K562 (cell line): ENCODE data around the gene GGTLC3. TPM values are rescaled to one million over a fixed set of nuclear protein-coding genes. Genes with fewer than 3 reads are reported as not detected.
A peak's percentile ranks its signal among the peaks of the same experiment; 100 is the strongest.
"Not testable (repeated sequence)": the region's sequence is repeated elsewhere in the genome, so short reads cannot be mapped to it uniquely, and the experiment has no call there.

Experiments used
- ATAC-seq: fragments of 200-7000 bp; cut with Tn5 transposase; 3 replicates; pipeline ENCODE4 v1.9.1; 2020; ENCODE audit warnings: moderate library complexity
- BruUV-seq: library from RNA; stranded (reverse); fragments of 400-500 nt; replicated peaks from 2 replicates; lab custom pipeline; 2021; lab: Mats Ljungman, UMichigan
- CTCF ChIA-PET: fragments of 300-600 bp; formaldehyde crosslinking; extraction: SDS; loops from one replicate; lab custom pipeline; 2021; ENCODE audit warnings: low intra/inter-chr PET ratio; lab: Yijun Ruan, JAX
- POLR2A ChIA-PET: fragments of 300-600, 350-650 bp; sonication (Branson Sonifier 250); formaldehyde crosslinking; extraction: SDS; loops from one replicate; lab custom pipeline; 2021; ENCODE audit warnings: antibody characterized with exemption, inconsistent platforms; lab: Yijun Ruan, JAX
- DNase-seq, 4 experiments: peaks; one replicate each; pipeline versions ENCODE4 v3.0.0 to v3.0.0-alpha.2; 2011 to 2018; ENCODE audit warnings: low spot score in 3 of 4, mixed read lengths in 3 of 4; ENCODE audit errors: extremely low read depth in 1 of 4
- FAIRE-seq: peaks from 2 replicates; lab custom pipeline; 2011; peaks lifted over from hg19 to GRCh38; lab: Jason Lieb, UNC
- H2AFZ ChIP-seq: 2 replicates; pipeline ENCODE4 v1.6.0; 2011; ENCODE audit warnings: low read depth, low read length, control low read depth, inconsistent platforms
- H3K27ac ChIP-seq: fragments of 200-600 bp; 3 replicates; pipeline ENCODE4 v1.8.0; 2011; ENCODE audit warnings: low read depth, mild to moderate bottlenecking, control low read depth, inconsistent platforms, low read length, moderate library complexity, mixed read lengths; ENCODE audit errors: extremely low read depth
- H3K27me3 ChIP-seq, 2 experiments: fragments of 300-600 bp in 1 of 2; 2 replicates in 1 of 2; 3 replicates in 1 of 2; pipeline versions ENCODE4 v1.6.0 to v1.8.0; 2011; ENCODE audit warnings: inconsistent platforms in 2 of 2, low read length in 2 of 2, mild to moderate bottlenecking in 1 of 2, mixed read lengths in 1 of 2, moderate library complexity in 1 of 2; ENCODE audit not compliant: control insufficient read depth in 2 of 2, insufficient read depth in 2 of 2
- H3K36me3 ChIP-seq: fragments of 300-600 bp; 3 replicates; pipeline ENCODE4 v1.8.0; 2011; ENCODE audit warnings: mild to moderate bottlenecking, low read length, inconsistent platforms; ENCODE audit not compliant: control insufficient read depth, insufficient read depth
- H3K4me1 ChIP-seq, 2 experiments: fragments of 200-600 bp in 1 of 2; replicated peaks in 1 of 2; 2 replicates in 1 of 2; 3 replicates in 1 of 2; pipeline versions ENCODE4 v1.5.1 to v1.8.0; 2011; ENCODE audit warnings: inconsistent platforms in 2 of 2, low read length in 2 of 2, mild to moderate bottlenecking in 1 of 2, mixed read lengths in 1 of 2, moderate library complexity in 1 of 2; ENCODE audit not compliant: control insufficient read depth in 2 of 2, insufficient read depth in 2 of 2
- H3K4me2 ChIP-seq: 2 replicates; pipeline ENCODE4 v1.6.1; 2011; ENCODE audit warnings: low read length, control low read depth, inconsistent platforms, mixed read lengths; ENCODE audit not compliant: insufficient read depth
- H3K4me3 ChIP-seq: fragments of 200-600 bp; sonication (generic), shearing (Covaris generic); 2 replicates; pipeline ENCODE4 v1.5.1; 2016; ENCODE audit warnings: control low read depth, inconsistent platforms
- H3K79me2 ChIP-seq: fragments of 200-600 bp; 3 replicates; pipeline ENCODE4 v1.8.0; 2011; ENCODE audit warnings: low read length, inconsistent platforms; ENCODE audit not compliant: control insufficient read depth, insufficient read depth
- H3K9ac ChIP-seq, 2 experiments: 2 replicates each; pipeline versions ENCODE4 v1.6.0 to v1.6.1; 2011; ENCODE audit warnings: low read depth in 2 of 2, low read length in 2 of 2, control low read depth in 1 of 2, inconsistent platforms in 1 of 2, mild to moderate bottlenecking in 1 of 2, mixed read lengths in 1 of 2; ENCODE audit not compliant: insufficient read depth in 1 of 2
- H3K9me1 ChIP-seq: one replicate; pipeline ENCODE4 v1.6.0; 2011; ENCODE audit warnings: inconsistent platforms, mild to moderate bottlenecking, low read length, moderate library complexity; ENCODE audit not compliant: control insufficient read depth, insufficient read depth
- H3K9me3 ChIP-seq: replicated peaks from 2 replicates; pipeline ENCODE4 v1.5.1; 2011; ENCODE audit warnings: low read depth, low read length, inconsistent platforms; ENCODE audit not compliant: control insufficient read depth, insufficient read depth
- H4K20me1 ChIP-seq: replicated peaks from 2 replicates; pipeline ENCODE4 v1.6.1; 2011; ENCODE audit warnings: low read length, inconsistent platforms, mixed read lengths; ENCODE audit not compliant: control insufficient read depth, insufficient read depth
- CC2D1A ChIP-seq: fragments of 450-650 bp; IDR thresholded peaks from 2 replicates; pipeline ENCODE4 v1.6.1; 2017; ENCODE audit warnings: mild to moderate bottlenecking
- CTBP1 ChIP-seq: fragments of 450-650 bp; IDR thresholded peaks from 2 replicates; pipeline ENCODE4 v1.6.1; 2016; ENCODE audit warnings: borderline replicate concordance
- L3MBTL2 ChIP-seq: fragments of 450-650 bp; IDR thresholded peaks from 2 replicates; pipeline ENCODE4 v1.6.1; 2016; ENCODE audit warnings: mild to moderate bottlenecking, moderate library complexity
- NRF1 ChIP-seq, 2 experiments: fragments of 450-650 bp; IDR thresholded peaks in 1 of 2; conservative IDR thresholded peaks in 1 of 2; 2 replicates each; pipeline ENCODE4 v1.6.1; 2014; ENCODE audit warnings: mild to moderate bottlenecking in 2 of 2
- WGBS: fragments of 100-300 bp; shearing (Covaris generic); methylation state at CpG from one replicate; pipeline ENCODE4 v1.1.6; 2016; ENCODE audit warnings: low coverage, mixed read lengths; ENCODE audit not compliant: insufficient coverage; ENCODE audit errors: missing lambda C conversion rate; 5-methylcytosine and 5-hydroxymethylcytosine counted together
- in situ Hi-C: fragments of 300-500 bp; cut with MboI; formaldehyde crosslinking; loops from 4 replicates; pipeline ENCODE4 v1.15.0; 2018; ENCODE audit warnings: inconsistent platforms, mixed read lengths
- intact Hi-C: fragments of 100-400 bp; cut with micrococcal nuclease; formaldehyde crosslinking; loops from 2 replicates; pipeline ENCODE4 v1.14.2; 2022
- polyA plus RNA-seq, 8 experiments: library from polyadenylated mRNA; depleted of rRNA in 4 of 8; stranded (reverse) in 5 of 8; unstranded in 3 of 8; fragments of >200 nt; fragmentation: Nextera tagmentation in 2 of 8; fragmentation: Illumina TruSeq in 1 of 8; extraction: Ambion mirVana in 2 of 8; extraction: Trizol in 1 of 8; gene quantifications; 2 replicates each; pipeline versions ENCODE4 v1.2.1 to v1.2.3, GENCODE V29; 2011 to 2014; ENCODE audit warnings: inconsistent platforms in 1 of 8, missing spikeins in 1 of 8
- total RNA-seq, 7 experiments: library from RNA; depleted of rRNA in 6 of 7; stranded (reverse); fragments of >200 nt in 6 of 7; fragmentation: Illumina TruSeq in 2 of 7; extraction: Trizol in 2 of 7; gene quantifications; 2 replicates each; pipeline versions ENCODE4 v1.2.1 to v1.2.3, GENCODE V29; 2011 to 2021; ENCODE audit warnings: low replicate concordance in 1 of 7
- TF ChIP-seq, protein P1 (sequence below): fragments of 450-650 bp; IDR thresholded peaks from 2 replicates; pipeline ENCODE4 v1.6.1; 2017; ENCODE audit warnings: antibody characterized with exemption

GGTLC3 gene
- total and polyA plus RNA-seq, 9 of the 15 experiments (the other 6 are each of a cell fraction or from before 2014, with no cell fraction given) = not detected

DNA sequence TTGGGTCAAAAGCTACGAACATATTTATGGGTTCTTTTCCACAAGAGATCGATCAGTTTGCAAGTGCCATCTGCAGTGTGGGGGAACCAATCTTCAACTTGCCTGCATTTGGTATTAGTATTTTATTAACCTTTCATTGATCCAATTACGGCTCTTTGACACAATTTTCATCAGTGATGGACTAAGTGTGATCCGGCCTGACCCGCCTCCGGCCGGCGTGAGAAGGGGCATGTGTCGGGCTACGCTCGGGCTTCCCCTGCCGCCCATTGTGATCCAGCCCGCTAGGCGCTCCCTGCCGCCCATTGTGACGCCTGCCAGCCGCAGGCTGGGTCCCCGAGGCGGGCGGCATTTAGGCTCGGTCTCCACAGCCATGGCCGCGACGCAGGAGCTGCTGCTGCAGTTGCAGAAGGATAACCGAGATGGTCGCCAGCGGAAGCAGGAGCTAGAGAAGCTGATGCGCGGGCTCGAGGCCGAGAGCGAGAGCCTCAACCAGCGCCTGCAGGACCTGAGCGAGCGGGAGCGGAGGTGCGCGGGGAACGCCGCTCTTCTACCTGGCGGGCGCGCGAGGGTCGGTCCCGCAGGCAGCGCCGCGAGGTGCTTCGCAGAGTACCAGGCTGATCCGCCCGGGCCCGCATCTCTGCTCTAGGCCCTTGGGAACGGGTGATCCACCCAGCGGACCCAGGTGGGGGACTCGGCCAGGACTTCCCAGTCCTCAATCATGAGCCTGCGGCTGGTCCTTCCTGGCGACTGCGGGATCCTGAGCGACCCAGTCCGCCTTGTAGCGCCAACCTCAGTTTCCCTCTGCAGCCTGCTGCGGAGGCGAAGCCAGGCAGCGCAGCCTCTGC lies 10.0 kb upstream of the GGTLC3 start, which contains the start of gene TMEM191B:
Gene TMEM191B (plus strand): TSS at position 51 of the 845 bp plus-strand sequence. CDS start 179 bp downstream, at position 230.
- H2AFZ ChIP-seq, DNase-seq, CTCF ChIA-PET, POLR2A ChIA-PET, H3K9ac ChIP-seq, H4K20me1 ChIP-seq, H3K9me1 ChIP-seq, H3K36me3 ChIP-seq, intact Hi-C loops, FAIRE-seq, H3K27ac ChIP-seq, H3K27me3 ChIP-seq, BruUV-seq, H3K4me2 ChIP-seq, H3K4me1 ChIP-seq, H3K79me2 ChIP-seq, H3K9me3 ChIP-seq: not testable (repeated sequence)
- peak; percentile 40 for ATAC-seq
- no CpG with 5 or more reads among the region's 65 CpGs for WGBS
- in situ Hi-C loops = loop anchor here (25.0 kb wide), 1 partner anchor 1884 kb away; no protein-coding TSS in a partner anchor
- TF ChIP-seq L3MBTL2 (0 out of 2 replicates have a peak, but pooled peaks have one; percentile 33), CC2D1A (0 out of 2 replicates have a peak, but pooled peaks have one; percentile 36), CTBP1 (0 out of 2 replicates have a peak, but pooled peaks have one; percentile 23), NRF1 (conservative IDR thresholded peaks at IDR 0.05 in 1 of 2, IDR thresholded peaks at IDR 0.05 in 1 of 2) (peak; percentile 82 to 84)
- TF ChIP-seq, protein P1, sequence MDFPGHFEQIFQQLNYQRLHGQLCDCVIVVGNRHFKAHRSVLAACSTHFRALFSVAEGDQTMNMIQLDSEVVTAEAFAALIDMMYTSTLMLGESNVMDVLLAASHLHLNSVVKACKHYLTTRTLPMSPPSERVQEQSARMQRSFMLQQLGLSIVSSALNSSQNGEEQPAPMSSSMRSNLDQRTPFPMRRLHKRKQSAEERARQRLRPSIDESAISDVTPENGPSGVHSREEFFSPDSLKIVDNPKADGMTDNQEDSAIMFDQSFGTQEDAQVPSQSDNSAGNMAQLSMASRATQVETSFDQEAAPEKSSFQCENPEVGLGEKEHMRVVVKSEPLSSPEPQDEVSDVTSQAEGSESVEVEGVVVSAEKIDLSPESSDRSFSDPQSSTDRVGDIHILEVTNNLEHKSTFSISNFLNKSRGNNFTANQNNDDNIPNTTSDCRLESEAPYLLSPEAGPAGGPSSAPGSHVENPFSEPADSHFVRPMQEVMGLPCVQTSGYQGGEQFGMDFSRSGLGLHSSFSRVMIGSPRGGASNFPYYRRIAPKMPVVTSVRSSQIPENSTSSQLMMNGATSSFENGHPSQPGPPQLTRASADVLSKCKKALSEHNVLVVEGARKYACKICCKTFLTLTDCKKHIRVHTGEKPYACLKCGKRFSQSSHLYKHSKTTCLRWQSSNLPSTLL = peak; percentile 64; the same call in 1 of the 2 replicates
- peak within 1 kb of the TSS; percentile 33 for H3K4me3 ChIP-seq

DNA sequence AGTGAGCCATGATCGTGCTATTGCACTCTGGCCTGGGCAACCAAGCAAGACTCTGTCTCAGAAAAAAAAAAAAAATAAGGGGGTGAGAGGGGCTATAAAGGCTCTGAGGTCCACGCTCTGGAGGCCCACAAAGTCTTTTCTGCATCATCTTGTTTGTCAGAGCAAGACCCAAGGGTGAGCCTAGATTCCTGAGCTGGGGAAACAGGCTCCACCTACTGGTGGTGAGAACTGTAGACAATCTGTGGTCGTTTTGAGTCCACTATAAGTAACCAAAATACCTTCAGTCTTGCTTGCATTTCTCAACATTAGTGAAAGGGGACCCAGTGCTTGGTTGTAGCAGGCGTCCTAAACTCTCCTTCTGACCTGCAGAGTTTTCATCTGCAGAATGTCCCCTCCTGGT lies 5.4 kb upstream of the GGTLC3 start:
- H3K9ac ChIP-seq, CTCF ChIA-PET, H3K36me3 ChIP-seq, H2AFZ ChIP-seq, POLR2A ChIA-PET, DNase-seq, H3K27me3 ChIP-seq, in situ Hi-C loops, H3K27ac ChIP-seq, H3K9me3 ChIP-seq, intact Hi-C loops, H3K4me1 ChIP-seq, H3K9me1 ChIP-seq, FAIRE-seq, H3K79me2 ChIP-seq, H3K4me2 ChIP-seq, H3K4me3 ChIP-seq, H4K20me1 ChIP-seq, BruUV-seq: not testable (repeated sequence)
- no CpG with 5 or more reads among the region's 4 CpGs for WGBS
- peak; percentile 83 for ATAC-seq

DNA sequence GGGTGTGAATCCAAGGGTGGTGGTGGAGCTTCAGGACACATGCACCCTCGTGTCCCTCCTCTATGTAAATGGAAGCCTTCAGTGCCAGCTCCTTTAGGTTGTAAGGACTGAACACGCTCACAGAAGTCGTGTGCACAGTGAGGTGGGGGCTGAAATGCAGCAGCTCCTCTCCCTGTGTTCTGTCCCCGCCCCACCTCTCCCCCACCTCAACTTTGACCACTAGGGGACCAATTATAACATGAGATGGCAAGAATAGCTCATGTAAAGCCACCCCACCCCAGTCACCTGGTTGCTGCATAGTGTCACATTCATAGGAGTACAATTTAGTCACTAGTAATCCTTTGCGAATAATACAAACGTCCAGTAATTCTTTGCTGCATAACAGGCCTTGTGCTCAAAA lies 4.8 kb upstream of the GGTLC3 start:
- DNase-seq, H3K79me2 ChIP-seq, BruUV-seq, H3K27ac ChIP-seq, POLR2A ChIA-PET, in situ Hi-C loops, H3K27me3 ChIP-seq, H3K9ac ChIP-seq, H3K9me1 ChIP-seq, H3K4me2 ChIP-seq, H3K4me1 ChIP-seq, H3K9me3 ChIP-seq, H2AFZ ChIP-seq, H3K4me3 ChIP-seq, CTCF ChIA-PET, intact Hi-C loops, H4K20me1 ChIP-seq, FAIRE-seq, H3K36me3 ChIP-seq: not testable (repeated sequence)
- no CpG with 5 or more reads among the region's 6 CpGs for WGBS
- peak; percentile 72 for ATAC-seq
